ENCODE data around the gene KCNMA1.

DNA sequence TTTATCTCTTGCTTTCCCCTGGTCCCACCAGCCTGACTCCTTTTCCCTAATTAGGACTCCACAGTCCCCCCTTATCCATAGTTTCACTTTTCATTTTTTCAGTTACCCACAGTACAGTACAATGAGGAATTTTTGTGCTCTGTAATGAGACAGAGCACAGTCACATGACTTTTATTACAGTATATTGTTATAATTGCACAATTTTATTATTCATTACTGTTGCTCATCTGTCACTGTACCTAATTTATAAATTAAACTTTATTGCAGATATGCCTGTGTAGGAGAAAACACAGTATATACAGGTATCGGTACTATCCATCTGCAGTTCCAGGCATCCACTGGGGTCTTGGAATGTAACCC is 125.4 kb downstream of the KCNMA1 start:
- no peak for TF ChIP-seq SMC3 (conservative IDR thresholded peaks at IDR 0.05; ENCODE audit: poor library complexity)
- no peak for TF ChIP-seq CTCF (IDR thresholded peaks at IDR 0.05; ENCODE audit: poor library complexity, severe bottlenecking)
- TF ChIP-seq REST (IDR thresholded peaks at IDR 0.05; ENCODE audit: borderline replicate concordance), result no peak

All from neural cell (in vitro differentiated cells).